ENCODE results near the gene DTHD1. TPM values are rescaled to one million over a fixed set of nuclear protein-coding genes. Genes with fewer than 3 reads are reported as not detected.

DTHD1 gene
- total RNA-seq (2014; rRNA removed; shearing (Covaris generic)), result not detected in 2 replicates

DNA sequence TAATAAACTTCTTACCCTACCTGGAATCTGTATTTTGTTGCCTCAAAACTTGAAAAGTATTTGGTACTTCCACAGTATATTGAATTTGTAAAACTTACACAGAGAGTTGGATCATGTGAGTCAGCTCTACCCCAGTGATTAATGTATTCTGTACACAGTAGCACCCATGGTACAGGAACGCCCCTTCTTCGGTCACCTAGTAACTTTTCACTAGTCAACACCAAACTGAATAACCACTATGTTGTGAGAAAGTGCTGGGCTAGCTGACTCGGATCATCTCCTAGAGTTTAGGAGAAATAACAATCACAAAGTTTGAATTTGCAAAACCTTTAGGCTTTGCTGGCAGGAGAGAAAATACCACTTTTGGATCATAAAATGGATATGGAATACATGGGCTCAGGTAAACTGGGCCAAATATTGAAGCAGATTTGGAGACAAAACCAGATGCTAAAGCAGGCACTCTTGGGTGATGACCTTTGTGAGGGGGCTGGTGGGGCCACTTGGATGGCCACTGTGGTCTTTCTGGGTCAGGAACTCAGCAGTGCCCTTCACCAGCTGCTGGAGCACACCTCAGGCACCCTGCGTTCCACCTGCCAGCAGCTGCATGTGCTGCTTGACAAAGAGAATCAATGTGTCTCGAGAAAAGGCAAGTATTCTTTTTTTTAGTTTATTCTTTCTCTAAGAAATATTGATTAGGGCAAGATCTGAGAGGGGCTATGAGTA, at the start of gene DTHD1:
TSS of gene DTHD1 (plus strand) at position 233 of the 723 bp plus-strand sequence. CDS start at position 376, 143 bp downstream.
- no peak for DNase-seq
- Histone ChIP-seq H3K36me3 (replicated peaks; ENCODE audit: control insufficient read depth, insufficient read depth, low read length) (no peaks in the 10 kb centered on the region), H3K4me3 (ENCODE audit: insufficient read depth, low read depth, low read length) (no peak within 1 kb of the TSS), H3K27me3 (ENCODE audit: control insufficient read depth, insufficient read depth, low read length) (no peaks in the 10 kb centered on the region)

DNA sequence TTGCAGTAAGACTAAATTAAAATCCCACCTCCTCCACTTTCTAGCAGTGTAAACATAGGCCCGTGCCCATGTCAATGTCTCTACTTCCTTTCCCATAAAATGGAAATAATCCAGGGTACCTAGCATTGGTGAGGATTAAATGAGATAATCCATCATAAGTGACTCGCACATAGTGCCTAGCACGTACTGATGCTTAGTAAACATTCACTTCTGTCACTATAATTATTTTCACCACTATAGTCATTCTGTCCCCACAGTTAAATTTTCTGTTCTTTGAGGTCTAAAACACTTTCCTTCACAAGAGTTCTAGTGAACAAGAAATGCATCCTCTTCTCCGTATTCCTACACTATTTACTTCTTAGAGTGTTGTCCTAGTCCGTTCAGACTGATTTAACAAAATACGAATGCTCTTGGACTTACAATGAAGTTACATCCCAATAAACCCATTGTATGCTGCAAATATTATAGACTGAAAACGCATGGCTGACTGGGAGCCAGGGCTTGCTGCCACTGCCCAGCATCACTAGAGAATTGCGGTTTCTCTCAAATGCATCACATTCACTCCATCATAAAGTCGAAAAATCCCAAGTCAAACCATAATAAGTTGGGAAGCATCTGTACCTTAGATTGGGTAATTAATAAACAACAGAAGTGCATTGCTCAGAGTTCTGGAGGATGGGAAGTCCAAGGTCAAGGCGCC, 47.7 kb upstream of the DTHD1 start:
- Histone ChIP-seq H3K27me3 (ENCODE audit: control insufficient read depth, insufficient read depth, low read length) (no peaks in the 10 kb centered on the region), H3K36me3 (replicated peaks; ENCODE audit: control insufficient read depth, insufficient read depth, low read length) (no peaks in the 10 kb centered on the region), H3K4me3 (ENCODE audit: insufficient read depth, low read depth, low read length) (no peak overlapping the region)
- DNase-seq, result no peak

DNA sequence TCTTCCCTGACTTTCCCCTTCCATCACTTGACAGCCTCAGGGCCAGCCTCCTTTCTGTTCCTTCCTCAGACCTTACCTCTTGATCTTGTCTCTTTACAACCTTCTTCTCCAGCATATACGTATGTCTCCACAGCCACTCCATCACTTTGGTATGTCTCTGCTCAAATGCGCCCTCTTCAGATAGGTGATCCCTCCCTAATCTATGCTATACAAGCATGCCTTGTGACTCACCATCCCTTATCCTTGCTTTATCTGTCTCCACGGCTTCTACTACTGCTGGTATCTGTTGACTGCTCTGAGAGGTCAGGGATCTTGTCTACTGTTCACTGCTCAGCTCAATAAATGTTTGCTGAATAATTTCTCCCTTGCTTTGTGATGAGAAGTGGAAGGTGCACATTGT, 46.1 kb upstream of the DTHD1 start:
- Histone ChIP-seq H3K4me3 (ENCODE audit: insufficient read depth, low read depth, low read length) (no peak overlapping the region), H3K36me3 (replicated peaks; ENCODE audit: control insufficient read depth, insufficient read depth, low read length) (no peaks in the 10 kb centered on the region), H3K27me3 (ENCODE audit: control insufficient read depth, insufficient read depth, low read length) (no peaks in the 10 kb centered on the region)
- peak; percentile 8 for DNase-seq

DNA sequence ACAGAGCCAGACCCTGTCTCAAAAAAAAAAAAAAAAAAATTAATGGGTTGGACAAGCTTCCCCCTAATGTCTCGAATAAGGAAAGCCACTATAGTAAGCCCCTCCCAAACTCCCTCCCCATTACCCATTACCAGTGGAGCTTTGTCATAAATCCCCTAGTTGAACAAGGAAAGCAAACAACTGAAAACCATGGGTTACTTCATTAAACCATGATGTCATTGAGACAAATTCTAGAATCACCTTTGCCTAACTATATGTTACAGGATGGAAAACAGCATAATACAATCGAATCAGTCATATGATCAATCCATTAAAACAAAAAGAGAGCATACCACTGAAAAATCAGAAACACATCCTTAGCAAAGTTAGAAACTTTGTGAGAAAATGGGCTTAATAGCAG, 45.3 kb upstream of the DTHD1 start:
- Histone ChIP-seq H3K27me3 (ENCODE audit: control insufficient read depth, insufficient read depth, low read length) (no peaks in the 10 kb centered on the region; the same call in 1 of the 2 replicates), H3K4me3 (ENCODE audit: insufficient read depth, low read depth, low read length) (no peak overlapping the region), H3K36me3 (replicated peaks; ENCODE audit: control insufficient read depth, insufficient read depth, low read length) (no peaks in the 10 kb centered on the region)
- DNase-seq, result no peak

DNA sequence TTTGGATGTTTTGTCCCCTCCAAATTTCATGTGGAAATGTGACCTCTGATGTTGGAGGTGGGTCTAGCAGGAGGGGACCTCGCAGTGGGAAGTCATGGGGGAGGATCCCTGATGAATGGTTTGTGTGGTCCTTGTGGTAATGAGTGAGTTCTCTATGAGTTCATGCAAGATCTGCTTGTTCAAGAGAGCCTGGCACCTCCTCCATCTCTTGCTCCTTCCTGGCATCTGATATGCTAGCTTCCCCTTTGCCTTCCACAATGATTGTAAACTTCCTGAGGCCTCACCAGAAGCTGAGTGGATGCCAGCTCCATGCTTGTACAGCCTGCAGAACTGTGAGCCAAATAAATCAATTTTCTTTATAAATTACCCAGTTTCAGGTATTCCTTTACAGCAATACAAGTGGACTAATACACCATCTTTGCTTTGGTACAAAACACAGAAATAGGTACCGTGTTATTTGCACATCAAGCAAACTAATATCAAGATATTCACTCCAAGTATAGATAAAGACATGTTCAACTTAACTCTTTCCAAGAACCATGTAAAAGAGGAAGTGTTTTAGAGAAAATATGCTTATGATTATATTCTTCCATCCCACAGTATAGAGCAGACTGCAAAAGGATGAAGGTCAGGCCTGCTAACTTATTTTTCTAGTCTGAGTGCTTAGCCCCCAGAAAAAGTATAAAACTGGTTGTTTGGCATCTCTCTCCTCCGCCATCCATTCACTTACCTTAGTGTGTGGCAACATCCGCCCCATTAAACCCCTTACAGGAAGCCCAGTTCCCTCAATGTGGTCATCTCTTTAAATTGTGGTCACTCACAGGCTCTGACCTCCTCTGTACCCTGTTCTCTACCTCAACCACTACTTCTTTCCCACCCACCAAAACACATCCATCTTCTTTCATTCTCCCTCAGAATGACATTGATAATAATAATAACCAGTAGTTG, 43.8 kb upstream of the DTHD1 start:
- no peak for DNase-seq
- no peaks in the 10 kb centered on the region; the same call in 1 of the 2 replicates for H3K27me3 ChIP-seq (ENCODE audit: control insufficient read depth, insufficient read depth, low read length)
- no peak overlapping the region for H3K4me3 ChIP-seq (ENCODE audit: insufficient read depth, low read depth, low read length)
- H3K36me3 ChIP-seq (replicated peaks; ENCODE audit: control insufficient read depth, insufficient read depth, low read length), result no peaks in the 10 kb centered on the region

DNA sequence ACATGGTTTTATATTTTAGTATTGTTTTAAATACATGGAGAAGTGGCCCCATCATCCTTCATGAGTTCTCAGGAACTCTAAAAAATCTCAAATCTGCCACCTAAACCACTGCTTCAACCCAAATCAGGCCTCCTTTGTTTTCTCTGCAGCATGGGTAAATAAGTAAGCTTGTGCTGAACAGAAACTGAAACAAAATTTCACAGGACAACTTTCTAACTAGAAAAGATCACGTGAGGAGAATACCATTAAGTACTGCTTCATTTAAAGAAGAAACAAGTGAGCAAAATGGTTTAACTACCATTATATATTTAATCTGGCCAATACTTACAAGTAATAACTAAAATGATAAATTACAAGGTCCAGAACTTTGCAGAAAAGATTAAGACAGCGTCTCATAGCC, 39.6 kb upstream of the DTHD1 start:
- H3K4me3 ChIP-seq (ENCODE audit: insufficient read depth, low read depth, low read length), result no peak overlapping the region

DNA sequence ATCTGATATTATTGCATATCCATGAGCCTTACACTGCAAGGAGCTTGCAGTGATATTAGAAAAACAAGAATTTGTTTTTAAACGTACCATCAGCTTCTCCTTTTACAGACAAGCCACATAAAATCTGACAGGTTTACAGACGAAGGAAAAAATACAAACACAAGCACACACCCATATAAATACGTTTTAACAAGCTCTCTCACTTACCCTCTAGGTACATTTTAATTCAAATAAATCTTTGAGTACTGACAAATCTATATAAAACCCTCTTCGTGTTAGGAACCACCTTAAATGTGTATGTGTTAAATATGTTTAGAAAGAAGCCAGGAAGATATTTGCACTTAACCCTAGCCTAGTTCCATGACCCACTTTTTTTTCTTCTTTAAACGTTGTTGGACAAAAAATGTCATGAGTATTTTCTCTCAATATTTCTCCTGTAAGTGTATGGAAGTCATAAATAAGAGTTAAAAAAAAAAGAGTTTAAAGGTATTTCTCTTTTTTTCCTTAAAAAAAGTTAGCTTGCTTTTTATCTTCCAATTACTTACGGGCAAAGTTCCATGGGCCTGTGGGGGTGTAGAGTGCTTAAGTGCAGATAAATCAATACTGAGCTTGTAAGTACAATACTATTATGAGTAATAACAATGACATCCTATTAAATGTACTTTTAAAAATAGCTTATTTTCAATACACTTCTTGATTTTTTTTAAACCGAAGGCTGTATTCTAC, 38.6 kb upstream of the DTHD1 start:
- Histone ChIP-seq H3K36me3 (replicated peaks; ENCODE audit: control insufficient read depth, insufficient read depth, low read length) (no peaks in the 10 kb centered on the region), H3K27me3 (ENCODE audit: control insufficient read depth, insufficient read depth, low read length) (peaks cover 21% of the 10 kb centered on the region), H3K4me3 (ENCODE audit: insufficient read depth, low read depth, low read length) (no peak overlapping the region)
- DNase-seq, result no peak

More for the DNA sequence above, 39.6 kb upstream of the DTHD1 start:
- Histone ChIP-seq H3K27me3 (ENCODE audit: control insufficient read depth, insufficient read depth, low read length) (peaks cover 21% of the 10 kb centered on the region), H3K36me3 (replicated peaks; ENCODE audit: control insufficient read depth, insufficient read depth, low read length) (no peaks in the 10 kb centered on the region)
- no peak for DNase-seq

DNA sequence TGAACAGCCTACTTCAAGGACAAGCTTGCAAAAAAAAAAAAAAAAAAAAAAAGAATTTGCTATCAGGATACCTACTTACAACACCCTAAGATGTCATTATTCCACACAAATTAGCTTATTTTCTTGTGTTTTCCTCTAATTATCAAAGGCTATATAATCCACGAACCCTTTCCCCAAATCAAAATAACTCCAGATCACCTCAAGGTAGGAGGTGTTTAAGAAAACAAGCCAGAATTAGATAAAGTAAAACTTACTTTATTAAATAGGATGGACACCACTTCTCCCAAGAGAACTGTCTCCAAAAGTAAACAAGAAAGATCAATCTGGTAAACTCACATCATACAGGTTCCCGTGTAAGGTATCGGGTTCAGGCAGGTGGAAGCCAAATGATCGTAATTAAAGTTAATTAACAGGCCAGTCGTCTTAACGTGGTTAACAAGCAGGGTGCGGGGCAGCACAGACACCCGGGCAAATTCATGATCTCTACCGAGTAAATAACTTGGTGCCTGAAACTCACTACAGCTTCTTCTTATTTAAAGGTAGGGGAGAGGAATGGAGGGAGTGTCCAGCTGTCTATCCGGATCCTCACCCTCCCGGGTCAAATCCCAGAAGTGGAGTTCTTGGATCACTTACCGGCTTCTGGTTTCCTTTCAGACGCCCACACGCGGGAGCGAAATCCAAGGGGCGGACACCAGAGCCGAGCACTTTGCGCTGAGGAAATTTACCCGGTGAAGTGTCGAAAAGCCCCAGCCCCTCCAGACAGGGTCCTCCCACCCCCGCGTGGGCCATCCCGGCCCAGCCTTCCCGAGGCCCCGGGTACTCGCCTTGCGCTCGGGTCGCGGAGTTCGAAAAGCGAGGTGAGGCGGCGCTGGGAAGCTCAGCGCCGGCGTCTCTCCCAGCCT, 37.8 kb upstream of the DTHD1 start:
- Histone ChIP-seq H3K36me3 (replicated peaks; ENCODE audit: control insufficient read depth, insufficient read depth, low read length) (no peaks in the 10 kb centered on the region), H3K27me3 (ENCODE audit: control insufficient read depth, insufficient read depth, low read length) (peaks cover 21% of the 10 kb centered on the region), H3K4me3 (ENCODE audit: insufficient read depth, low read depth, low read length) (peak overlapping the region; percentile 62)
- peak; percentile 46 for DNase-seq

DNA sequence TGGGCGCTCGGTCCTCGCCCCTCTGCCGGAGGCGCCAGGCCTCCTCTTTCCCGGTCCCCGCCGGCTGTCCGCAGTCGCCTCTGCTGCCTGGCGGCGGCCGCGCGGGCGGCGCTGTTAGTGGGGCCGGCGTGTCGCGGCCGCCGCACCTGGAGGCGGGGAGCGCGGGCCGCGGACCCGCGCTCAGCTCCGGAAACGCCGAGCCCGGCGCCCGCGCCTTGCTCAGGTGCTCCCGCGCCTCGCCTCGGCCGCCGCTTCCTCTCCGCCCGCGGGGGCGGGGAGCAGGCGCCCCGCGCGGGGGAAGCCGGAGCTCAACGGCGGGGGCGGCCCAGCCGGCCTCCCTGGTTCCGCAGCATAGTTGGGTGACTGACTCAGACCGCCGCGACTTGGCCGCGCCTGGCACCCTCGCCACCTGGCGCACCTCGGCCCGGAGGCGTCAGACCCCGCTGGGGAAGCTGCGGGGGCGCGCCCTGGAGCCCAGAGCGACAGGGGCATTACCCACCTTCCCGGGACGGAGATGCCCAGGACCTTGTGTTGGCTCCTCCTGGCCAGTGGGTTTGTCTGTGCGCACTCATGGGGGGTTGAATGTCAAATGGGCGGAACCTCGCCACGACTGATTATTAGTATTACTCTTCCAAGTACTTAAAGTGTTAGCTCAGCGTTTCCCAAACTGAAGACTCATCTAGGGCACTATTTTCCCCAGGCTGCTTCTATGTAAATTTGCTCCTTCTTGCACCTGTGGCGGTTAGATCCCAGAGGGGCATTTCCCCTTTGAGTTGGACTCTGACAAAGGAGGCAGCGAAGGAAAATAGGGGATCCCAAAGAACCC, 36.9 kb upstream of the DTHD1 start, which contains the start of gene ARAP2:
TSS of gene ARAP2 (minus strand) at position 258 of the 826 bp plus-strand sequence. CDS start 15,028 bp downstream, outside the sequence.
- no peaks in the 10 kb centered on the region for H3K36me3 ChIP-seq (replicated peaks; ENCODE audit: control insufficient read depth, insufficient read depth, low read length)
- DNase-seq, result peak; percentile 82
- H3K4me3 ChIP-seq (ENCODE audit: insufficient read depth, low read depth, low read length), result peak within 1 kb of the TSS; percentile 62
- peaks cover 21% of the 10 kb centered on the region for H3K27me3 ChIP-seq (ENCODE audit: control insufficient read depth, insufficient read depth, low read length)

DNA sequence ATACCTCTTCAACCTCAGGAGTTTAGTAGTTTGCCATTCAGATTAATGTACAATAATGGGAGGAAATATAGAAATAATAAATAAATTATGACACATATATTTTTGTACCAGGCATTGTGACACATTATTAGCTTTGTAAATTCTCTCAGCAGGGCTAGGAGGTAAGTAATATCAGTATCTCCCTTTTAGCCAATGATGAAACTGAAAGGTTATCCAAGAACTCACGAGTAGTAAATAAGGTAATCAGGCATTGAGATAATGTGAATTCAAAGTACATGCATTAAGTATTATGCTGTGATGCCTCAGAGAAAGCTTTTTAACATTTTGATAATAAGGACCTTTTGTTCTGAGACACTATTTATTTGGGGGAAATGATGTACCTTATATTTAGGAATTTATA, 31.8 kb upstream of the DTHD1 start:
- H3K27me3 ChIP-seq (ENCODE audit: control insufficient read depth, insufficient read depth, low read length), result peaks cover 5% of the 10 kb centered on the region
- H3K4me3 ChIP-seq (ENCODE audit: insufficient read depth, low read depth, low read length), result no peak overlapping the region
- no peak for DNase-seq
- no peaks in the 10 kb centered on the region for H3K36me3 ChIP-seq (replicated peaks; ENCODE audit: control insufficient read depth, insufficient read depth, low read length)

DNA sequence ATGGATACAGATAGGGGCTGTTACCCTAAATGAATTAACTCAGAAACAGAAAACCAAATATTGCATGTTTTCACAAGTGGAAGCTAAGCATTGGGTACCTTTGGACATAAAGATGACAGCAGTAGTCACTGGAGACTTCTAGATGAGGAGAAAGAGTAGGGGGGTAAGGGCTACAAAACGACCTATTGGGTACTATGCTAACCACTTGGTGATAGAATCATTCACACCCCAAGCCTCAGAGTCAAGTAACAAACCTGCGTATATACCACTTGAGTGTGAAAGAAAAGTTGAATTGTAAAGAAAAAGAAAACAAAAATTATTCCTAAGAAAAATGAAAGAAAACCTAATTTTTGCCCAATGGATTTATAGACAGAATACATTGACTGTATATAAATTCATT, 29.4 kb upstream of the DTHD1 start:
- H3K4me3 ChIP-seq (ENCODE audit: insufficient read depth, low read depth, low read length), result no peak overlapping the region
- no peaks in the 10 kb centered on the region for H3K27me3 ChIP-seq (ENCODE audit: control insufficient read depth, insufficient read depth, low read length)
- H3K36me3 ChIP-seq (replicated peaks; ENCODE audit: control insufficient read depth, insufficient read depth, low read length), result no peaks in the 10 kb centered on the region
- DNase-seq, result no peak

DNA sequence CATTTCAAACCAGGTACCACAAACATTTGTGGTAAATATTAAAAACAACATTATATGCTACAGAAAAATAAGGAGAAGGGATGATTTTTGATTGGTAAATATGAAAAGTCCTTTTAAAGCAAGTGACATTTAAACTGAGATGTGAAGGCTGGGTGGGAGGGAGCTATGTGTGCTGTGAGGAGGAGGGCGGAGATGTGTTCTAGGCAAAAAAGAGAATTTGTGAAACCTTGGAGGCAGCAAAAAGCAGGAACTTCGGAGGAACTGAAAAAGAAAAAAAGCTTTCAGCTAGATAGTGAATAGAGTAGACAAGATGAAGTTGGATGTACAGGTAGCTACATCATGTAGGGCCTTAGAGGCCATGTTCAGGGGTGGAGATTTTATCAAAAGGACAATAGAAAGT, 27.0 kb upstream of the DTHD1 start:
- DNase-seq, result no peak
- H3K4me3 ChIP-seq (ENCODE audit: insufficient read depth, low read depth, low read length), result no peak overlapping the region
- H3K36me3 ChIP-seq (replicated peaks; ENCODE audit: control insufficient read depth, insufficient read depth, low read length), result no peaks in the 10 kb centered on the region
- no peaks in the 10 kb centered on the region for H3K27me3 ChIP-seq (ENCODE audit: control insufficient read depth, insufficient read depth, low read length)
